SK-N-SH (cell line): ENCODE data around the gene POLA1. TPM values are rescaled to one million over a fixed set of nuclear protein-coding genes. Genes with fewer than 3 reads are reported as not detected.

Experiments
- CTCF ChIA-PET: fragments of 300-600, 350-600 bp; formaldehyde crosslinking; extraction: SDS; loops from one replicate; lab custom pipeline; 2021; lab: Yijun Ruan, JAX
- POLR2A ChIA-PET: fragments of 350-600 bp; sonication (Branson Sonifier 250); formaldehyde crosslinking; extraction: SDS; loops from one replicate; lab custom pipeline; 2020; ENCODE audit warnings: antibody characterized with exemption, inconsistent platforms; lab: Yijun Ruan, JAX
- DNase-seq: peaks from one replicate; pipeline ENCODE4 v3.0.0; 2012
- H2AFZ ChIP-seq: fragments of 200-600 bp; sonication (generic); 2 replicates; pipeline ENCODE4 v1.8.1; 2016; ENCODE audit warnings: antibody characterized with exemption, mild to moderate bottlenecking, low read depth
- H3F3A ChIP-seq: fragments of 200-600 bp; sonication (generic); replicated peaks from 2 replicates; pipeline ENCODE3; 2016; ENCODE audit warnings: antibody characterized with exemption, mild to moderate bottlenecking; ENCODE audit not compliant: insufficient read depth
- H3K27ac ChIP-seq, 2 experiments: fragments of 200-500 bp in 1 of 2; fragments of 200-600 bp in 1 of 2; sonication (Bioruptor generic) in 1 of 2; sonication (generic), shearing (Covaris generic) in 1 of 2; 2 replicates each; pipeline versions ENCODE4 v1.5.1 to v1.6.1; 2014 to 2016; ENCODE audit warnings: low read depth in 2 of 2, inconsistent platforms in 1 of 2, low read length in 1 of 2, mild to moderate bottlenecking in 1 of 2, mixed read lengths in 1 of 2
- H3K27me3 ChIP-seq: fragments of 200-600 bp; sonication (generic), shearing (Covaris generic); 2 replicates; pipeline ENCODE4 v1.6.1; 2016; ENCODE audit warnings: mixed run types; ENCODE audit not compliant: insufficient read depth
- H3K36me3 ChIP-seq, 2 experiments: fragments of 200-500 bp in 1 of 2; fragments of 200-600 bp in 1 of 2; sonication (Bioruptor generic) in 1 of 2; sonication (generic) in 1 of 2; replicated peaks in 1 of 2; 2 replicates each; pipeline versions ENCODE3 to v1.5.1; 2014 to 2016; ENCODE audit warnings: low read length in 1 of 2, mild to moderate bottlenecking in 1 of 2; ENCODE audit not compliant: insufficient read depth in 2 of 2, control insufficient read depth in 1 of 2
- H3K4me1 ChIP-seq, 2 experiments: fragments of 200-500 bp in 1 of 2; fragments of 200-600 bp in 1 of 2; sonication (Bioruptor generic) in 1 of 2; sonication (generic), shearing (Covaris generic) in 1 of 2; 2 replicates each; pipeline versions ENCODE4 v1.5.1 to v1.6.1; 2014 to 2016; ENCODE audit warnings: low read depth in 1 of 2, low read length in 1 of 2, mixed run types in 1 of 2; ENCODE audit not compliant: insufficient read depth in 2 of 2, control insufficient read depth in 1 of 2
- H3K4me2 ChIP-seq: fragments of 200-600 bp; sonication (generic), shearing (Covaris generic); 2 replicates; pipeline ENCODE4 v1.6.1; 2017; ENCODE audit warnings: mixed run types
- H3K4me3 ChIP-seq, 2 experiments: fragments of 200-500 bp in 1 of 2; fragments of 200-600 bp in 1 of 2; sonication (Bioruptor generic) in 1 of 2; sonication (generic), shearing (Covaris generic) in 1 of 2; 2 replicates each; pipeline versions ENCODE4 v1.5.1 to v1.8.1; 2014 to 2016; ENCODE audit warnings: low read depth in 2 of 2, inconsistent platforms in 1 of 2, low read length in 1 of 2, mild to moderate bottlenecking in 1 of 2, mixed read lengths in 1 of 2, moderate library complexity in 1 of 2
- H3K79me2 ChIP-seq: fragments of 200-600 bp; sonication (generic); 2 replicates; pipeline ENCODE4 v1.8.1; 2017; ENCODE audit warnings: mild to moderate bottlenecking; ENCODE audit not compliant: insufficient read depth
- H3K9ac ChIP-seq: fragments of 200-600 bp; sonication (generic); 2 replicates; pipeline ENCODE4 v1.6.1; 2017; ENCODE audit warnings: mixed run types
- H3K9me2 ChIP-seq: fragments of 200-600 bp; sonication (generic); 2 replicates; pipeline ENCODE4 v1.6.1; 2017; ENCODE audit warnings: mixed run types
- H3K9me3 ChIP-seq: fragments of 200-600 bp; sonication (generic); 2 replicates; pipeline ENCODE4 v1.6.1; 2017; ENCODE audit warnings: mixed run types, mild to moderate bottlenecking, moderate library complexity
- H4K20me1 ChIP-seq: fragments of 200-600 bp; sonication (generic); 2 replicates; pipeline ENCODE4 v1.6.1; 2017; ENCODE audit warnings: mild to moderate bottlenecking, mixed run types; ENCODE audit not compliant: insufficient read depth
- CHD2 ChIP-seq: fragments of 150-350 bp; IDR thresholded peaks from 2 replicates; pipeline ENCODE4 v1.6.1; 2018; ENCODE audit warnings: low read length; ENCODE audit not compliant: partially characterized antibody
- EZH2phosphoT487 ChIP-seq: fragments of 200-600 bp; sonication (generic); IDR thresholded peaks from 2 replicates; pipeline ENCODE4 v1.6.1; 2017; ENCODE audit warnings: low read depth, mixed run types, mild to moderate bottlenecking, antibody characterized with exemption, moderate library complexity, borderline replicate concordance
- FOSL2 ChIP-seq: IDR thresholded peaks from 2 replicates; pipeline ENCODE4 v1.4.0; 2012; ENCODE audit warnings: low read depth, mild to moderate bottlenecking, moderate library complexity, borderline replicate concordance
- FOXJ3 ChIP-seq: sonication (generic); formaldehyde crosslinking; IDR thresholded peaks from 2 replicates; pipeline ENCODE4 v1.5.1; 2020; ENCODE audit warnings: mild to moderate bottlenecking, missing genetic modification reagents
- GABPA ChIP-seq: IDR thresholded peaks from 2 replicates; pipeline ENCODE4 v1.4.0; 2012; ENCODE audit warnings: low read depth, mild to moderate bottlenecking
- JUND ChIP-seq: IDR thresholded peaks from 2 replicates; pipeline ENCODE4 v1.4.0; 2012
- MEF2A ChIP-seq: IDR thresholded peaks from 2 replicates; pipeline ENCODE4 v1.4.0; 2012; ENCODE audit warnings: low read depth, borderline replicate concordance
- NFIC ChIP-seq: IDR thresholded peaks from 2 replicates; pipeline ENCODE4 v1.4.0; 2012; ENCODE audit warnings: borderline replicate concordance
- NRF1 ChIP-seq: IDR thresholded peaks from 2 replicates; pipeline ENCODE4 v1.6.1; 2012; ENCODE audit warnings: low read depth, mild to moderate bottlenecking, low read length
- RCOR1 ChIP-seq: fragments of 150-350 bp; IDR thresholded peaks from 2 replicates; pipeline ENCODE4 v1.6.1; 2017; ENCODE audit warnings: antibody characterized with exemption, low read length
- RXRA ChIP-seq: IDR thresholded peaks from 2 replicates; pipeline ENCODE4 v1.4.0; 2012; ENCODE audit warnings: low read depth, mild to moderate bottlenecking, borderline replicate concordance
- SIN3A ChIP-seq: IDR thresholded peaks from 2 replicates; pipeline ENCODE4 v1.6.1; 2012; ENCODE audit warnings: low read depth, mild to moderate bottlenecking, low read length, moderate library complexity, borderline replicate concordance
- SMC3 ChIP-seq: IDR thresholded peaks from 2 replicates; pipeline ENCODE4 v1.6.1; 2012; ENCODE audit warnings: low read depth, low read length, improper control_type of control experiment
- TEAD4 ChIP-seq: IDR thresholded peaks from 2 replicates; pipeline ENCODE4 v1.4.0; 2012; ENCODE audit warnings: mild to moderate bottlenecking, borderline replicate concordance; ENCODE audit not compliant: insufficient read depth
- YY1 ChIP-seq: IDR thresholded peaks from 2 replicates; pipeline ENCODE4 v1.4.0; 2012; ENCODE audit warnings: low read depth, mild to moderate bottlenecking
- WGBS: methylation state at CpG from one replicate; pipeline ENCODE4 v1.1.6; 2017; ENCODE audit warnings: low lambda C conversion rate; 5-methylcytosine and 5-hydroxymethylcytosine counted together
- polyA plus RNA-seq, 3 experiments: library from polyadenylated mRNA; depleted of rRNA; stranded (reverse); fragments of >200 nt; gene quantifications; 2 replicates each; pipeline ENCODE4 v1.2.3, GENCODE V29; 2012
- TF ChIP-seq, protein P1 (sequence below): IDR thresholded peaks from 2 replicates; pipeline ENCODE4 v1.6.1; 2012; ENCODE audit warnings: mild to moderate bottlenecking, low read depth, low read length, moderate library complexity
- TF ChIP-seq, protein P2 (sequence below): IDR thresholded peaks from 2 replicates; pipeline ENCODE4; 2012
- TF ChIP-seq, protein P3 (sequence below): IDR thresholded peaks from 2 replicates; pipeline ENCODE4 v1.4.0; 2012; ENCODE audit warnings: low read depth, borderline replicate concordance
- TF ChIP-seq, protein P4 (sequence below): fragments of 150-350 bp; IDR thresholded peaks from 2 replicates; pipeline ENCODE4 v1.6.1; 2017; ENCODE audit warnings: antibody characterized with exemption, low read length, low read depth, borderline replicate concordance

POLA1 gene
- polyA plus RNA-seq, 1 of the 3 experiments (the other 2 are of a cell fraction): 2.8 TPM

DNA sequence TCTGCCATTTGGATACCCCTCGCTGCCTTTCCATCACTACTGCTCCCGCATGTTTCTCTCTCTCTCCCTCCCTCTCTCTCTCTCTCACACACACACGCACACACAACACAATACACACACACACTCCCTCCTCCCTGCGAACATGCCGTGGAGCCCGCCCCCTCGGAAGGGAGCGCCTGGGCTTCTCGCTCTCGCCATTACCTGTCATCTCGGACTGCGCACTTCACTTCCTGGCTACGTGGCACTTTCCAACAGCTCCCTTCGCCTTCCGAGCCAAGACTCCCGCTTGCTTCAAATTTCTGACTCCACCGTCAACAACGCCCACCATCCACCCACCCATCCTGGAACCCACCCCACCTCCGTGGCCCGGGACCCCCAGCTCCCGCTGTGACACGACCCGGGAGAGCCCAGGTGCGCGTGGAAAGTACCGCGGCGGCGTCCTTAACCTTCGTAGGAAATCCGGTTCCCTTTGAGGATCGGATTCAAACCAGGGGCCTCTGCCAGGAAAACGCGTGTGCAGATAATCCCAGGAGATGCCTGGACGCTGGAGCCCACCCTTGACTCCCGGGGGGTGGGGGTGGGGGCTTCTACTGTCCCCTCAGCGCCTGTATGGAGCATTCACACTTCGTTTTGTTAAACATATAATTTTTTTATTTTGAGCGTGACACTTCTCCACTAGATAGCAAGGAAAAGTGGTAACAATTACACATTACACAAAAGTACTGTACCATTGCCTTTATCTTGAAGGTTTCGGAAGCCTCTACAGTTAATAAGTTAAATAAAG lies 309.5 kb downstream of the POLA1 start (continued):
- TF ChIP-seq, protein P1, sequence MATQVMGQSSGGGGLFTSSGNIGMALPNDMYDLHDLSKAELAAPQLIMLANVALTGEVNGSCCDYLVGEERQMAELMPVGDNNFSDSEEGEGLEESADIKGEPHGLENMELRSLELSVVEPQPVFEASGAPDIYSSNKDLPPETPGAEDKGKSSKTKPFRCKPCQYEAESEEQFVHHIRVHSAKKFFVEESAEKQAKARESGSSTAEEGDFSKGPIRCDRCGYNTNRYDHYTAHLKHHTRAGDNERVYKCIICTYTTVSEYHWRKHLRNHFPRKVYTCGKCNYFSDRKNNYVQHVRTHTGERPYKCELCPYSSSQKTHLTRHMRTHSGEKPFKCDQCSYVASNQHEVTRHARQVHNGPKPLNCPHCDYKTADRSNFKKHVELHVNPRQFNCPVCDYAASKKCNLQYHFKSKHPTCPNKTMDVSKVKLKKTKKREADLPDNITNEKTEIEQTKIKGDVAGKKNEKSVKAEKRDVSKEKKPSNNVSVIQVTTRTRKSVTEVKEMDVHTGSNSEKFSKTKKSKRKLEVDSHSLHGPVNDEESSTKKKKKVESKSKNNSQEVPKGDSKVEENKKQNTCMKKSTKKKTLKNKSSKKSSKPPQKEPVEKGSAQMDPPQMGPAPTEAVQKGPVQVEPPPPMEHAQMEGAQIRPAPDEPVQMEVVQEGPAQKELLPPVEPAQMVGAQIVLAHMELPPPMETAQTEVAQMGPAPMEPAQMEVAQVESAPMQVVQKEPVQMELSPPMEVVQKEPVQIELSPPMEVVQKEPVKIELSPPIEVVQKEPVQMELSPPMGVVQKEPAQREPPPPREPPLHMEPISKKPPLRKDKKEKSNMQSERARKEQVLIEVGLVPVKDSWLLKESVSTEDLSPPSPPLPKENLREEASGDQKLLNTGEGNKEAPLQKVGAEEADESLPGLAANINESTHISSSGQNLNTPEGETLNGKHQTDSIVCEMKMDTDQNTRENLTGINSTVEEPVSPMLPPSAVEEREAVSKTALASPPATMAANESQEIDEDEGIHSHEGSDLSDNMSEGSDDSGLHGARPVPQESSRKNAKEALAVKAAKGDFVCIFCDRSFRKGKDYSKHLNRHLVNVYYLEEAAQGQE: no peak
- TF ChIP-seq, protein P2, sequence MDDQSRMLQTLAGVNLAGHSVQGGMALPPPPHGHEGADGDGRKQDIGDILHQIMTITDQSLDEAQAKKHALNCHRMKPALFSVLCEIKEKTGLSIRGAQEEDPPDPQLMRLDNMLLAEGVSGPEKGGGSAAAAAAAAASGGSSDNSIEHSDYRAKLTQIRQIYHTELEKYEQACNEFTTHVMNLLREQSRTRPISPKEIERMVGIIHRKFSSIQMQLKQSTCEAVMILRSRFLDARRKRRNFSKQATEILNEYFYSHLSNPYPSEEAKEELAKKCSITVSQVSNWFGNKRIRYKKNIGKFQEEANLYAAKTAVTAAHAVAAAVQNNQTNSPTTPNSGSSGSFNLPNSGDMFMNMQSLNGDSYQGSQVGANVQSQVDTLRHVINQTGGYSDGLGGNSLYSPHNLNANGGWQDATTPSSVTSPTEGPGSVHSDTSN: no peak
- TF ChIP-seq, protein P3, sequence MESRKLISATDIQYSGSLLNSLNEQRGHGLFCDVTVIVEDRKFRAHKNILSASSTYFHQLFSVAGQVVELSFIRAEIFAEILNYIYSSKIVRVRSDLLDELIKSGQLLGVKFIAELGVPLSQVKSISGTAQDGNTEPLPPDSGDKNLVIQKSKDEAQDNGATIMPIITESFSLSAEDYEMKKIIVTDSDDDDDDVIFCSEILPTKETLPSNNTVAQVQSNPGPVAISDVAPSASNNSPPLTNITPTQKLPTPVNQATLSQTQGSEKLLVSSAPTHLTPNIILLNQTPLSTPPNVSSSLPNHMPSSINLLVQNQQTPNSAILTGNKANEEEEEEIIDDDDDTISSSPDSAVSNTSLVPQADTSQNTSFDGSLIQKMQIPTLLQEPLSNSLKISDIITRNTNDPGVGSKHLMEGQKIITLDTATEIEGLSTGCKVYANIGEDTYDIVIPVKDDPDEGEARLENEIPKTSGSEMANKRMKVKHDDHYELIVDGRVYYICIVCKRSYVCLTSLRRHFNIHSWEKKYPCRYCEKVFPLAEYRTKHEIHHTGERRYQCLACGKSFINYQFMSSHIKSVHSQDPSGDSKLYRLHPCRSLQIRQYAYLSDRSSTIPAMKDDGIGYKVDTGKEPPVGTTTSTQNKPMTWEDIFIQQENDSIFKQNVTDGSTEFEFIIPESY: no peak

DNA sequence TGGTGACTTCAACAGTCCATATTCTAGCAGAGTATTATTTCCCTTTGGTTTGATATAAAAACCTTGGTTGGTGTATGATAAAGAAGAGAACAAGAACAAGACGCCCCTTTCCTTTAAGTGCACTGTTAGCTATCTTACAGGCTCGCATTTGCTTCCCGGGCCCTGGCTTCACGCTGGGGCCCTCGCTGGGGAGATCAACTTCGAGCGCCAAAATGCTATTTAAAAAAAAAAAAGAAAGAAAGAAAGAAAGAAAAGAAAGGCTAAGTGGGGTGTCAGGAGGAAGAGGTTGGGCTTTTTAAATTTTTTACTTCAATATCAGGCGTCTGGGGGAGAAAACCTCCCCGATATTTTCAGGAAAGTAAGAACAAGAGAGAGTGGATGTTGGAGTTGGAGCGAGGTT lies 310.3 kb downstream of the POLA1 start:
- no peaks in the 10 kb centered on the region for H3K9me2 ChIP-seq
- WGBS: 55% methylated on average over 10 of the region's 10 CpGs
- CTCF ChIA-PET: no interaction called here
- TF ChIP-seq EZH2phosphoT487: no peak
- TF ChIP-seq, protein P3: no peak
- TF ChIP-seq FOXJ3 (CRISPR knock-in tag): no peak
- TF ChIP-seq NRF1: no peak
- no peak for TF ChIP-seq TEAD4
- no peak for TF ChIP-seq CHD2
- no peak for TF ChIP-seq YY1
- no peak for TF ChIP-seq FOSL2
- no peak for TF ChIP-seq RXRA
- TF ChIP-seq JUND: no peak
- no peak for TF ChIP-seq GABPA
- no peak for TF ChIP-seq RCOR1
- TF ChIP-seq MEF2A: no peak
- TF ChIP-seq, protein P4, sequence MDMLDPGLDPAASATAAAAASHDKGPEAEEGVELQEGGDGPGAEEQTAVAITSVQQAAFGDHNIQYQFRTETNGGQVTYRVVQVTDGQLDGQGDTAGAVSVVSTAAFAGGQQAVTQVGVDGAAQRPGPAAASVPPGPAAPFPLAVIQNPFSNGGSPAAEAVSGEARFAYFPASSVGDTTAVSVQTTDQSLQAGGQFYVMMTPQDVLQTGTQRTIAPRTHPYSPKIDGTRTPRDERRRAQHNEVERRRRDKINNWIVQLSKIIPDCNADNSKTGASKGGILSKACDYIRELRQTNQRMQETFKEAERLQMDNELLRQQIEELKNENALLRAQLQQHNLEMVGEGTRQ: no peak
- TF ChIP-seq SIN3A: no peak
- no peak for TF ChIP-seq SMC3
- no peak for TF ChIP-seq NFIC

More for the DNA sequence above, 310.3 kb downstream of the POLA1 start:
- POLR2A ChIA-PET: no interaction called here
- Histone ChIP-seq H3K79me2 (no peaks in the 10 kb centered on the region), H3F3A (no peaks in the 10 kb centered on the region), H3K4me3 (no peak overlapping the region), H3K4me2 (no peak overlapping the region), H3K27ac (no peak overlapping the region), H3K36me3 (no peaks in the 10 kb centered on the region), H3K9me3 (no peaks in the 10 kb centered on the region), H3K4me1 (peaks cover 0 to 4% of the 10 kb centered on the region in 2 experiments; a peak in 2 of 4 replicates), H3K27me3 (peaks cover 6% of the 10 kb centered on the region; the same call in 1 of the 2 replicates), H2AFZ (no peak overlapping the region), H4K20me1 (no peaks in the 10 kb centered on the region), H3K9ac (no peak overlapping the region)
- no peak for DNase-seq
